Liver (tissue), 9 donors: Measurements from ENCODE around the gene HARS1. TPM values are rescaled to one million over a fixed set of nuclear protein-coding genes. Genes with fewer than 3 reads are reported as not detected.
A peak's percentile ranks its signal among the peaks of the same experiment; 100 is the strongest.

Source experiments
- DNase-seq: peaks from one replicate; pipeline ENCODE4 v3.0.0-alpha.2; 2017; ENCODE audit warnings: low spot score
- H3K27ac ChIP-seq, 2 donors: one replicate each; pipeline ENCODE4 v1.7.0; 2013; ENCODE audit warnings: inconsistent platforms in 2 of 2, low read length in 2 of 2, control low read depth in 1 of 2, low read depth in 1 of 2, mild to moderate bottlenecking in 1 of 2
- H3K27me3 ChIP-seq, 4 donors: one replicate each; pipeline versions ENCODE4 v1.6.1 to v1.7.0; 2013; ENCODE audit warnings: low read length in 3 of 4, inconsistent platforms in 1 of 4, mild to moderate bottlenecking in 1 of 4, moderate library complexity in 1 of 4; ENCODE audit not compliant: control insufficient read depth in 4 of 4, insufficient read depth in 4 of 4
- H3K36me3 ChIP-seq, 4 donors: one replicate each; pipeline versions ENCODE4 v1.6.1 to v1.7.0; 2013; ENCODE audit warnings: low read length in 3 of 4, mild to moderate bottlenecking in 3 of 4, low read depth in 1 of 4, moderate library complexity in 1 of 4; ENCODE audit not compliant: control insufficient read depth in 4 of 4, insufficient read depth in 3 of 4
- H3K4me1 ChIP-seq, 4 donors: one replicate each; pipeline versions ENCODE4 v1.6.1 to v1.7.0; 2013; ENCODE audit warnings: low read length in 3 of 4, mild to moderate bottlenecking in 3 of 4, moderate library complexity in 1 of 4; ENCODE audit not compliant: control insufficient read depth in 4 of 4, insufficient read depth in 4 of 4
- H3K4me3 ChIP-seq, 3 donors: one replicate each; pipeline versions ENCODE4 v1.6.1 to v1.7.0; 2013; ENCODE audit warnings: low read length in 3 of 3, control low read depth in 1 of 3, low read depth in 1 of 3, mild to moderate bottlenecking in 1 of 3
- H3K9ac ChIP-seq, 2 donors: one replicate each; pipeline ENCODE4 v1.7.0; 2013; ENCODE audit warnings: low read length in 2 of 2, mild to moderate bottlenecking in 2 of 2, moderate library complexity in 2 of 2, control low read depth in 1 of 2, low read depth in 1 of 2
- H3K9me3 ChIP-seq, 4 donors: one replicate each; pipeline versions ENCODE4 v1.6.1 to v1.7.0; 2013; ENCODE audit warnings: low read length in 3 of 4; ENCODE audit not compliant: control insufficient read depth in 4 of 4
- EGR1 ChIP-seq, 2 donors: IDR thresholded peaks; 2 replicates each; pipeline ENCODE4 v1.6.1; 2016 to 2018; ENCODE audit warnings: antibody characterized with exemption in 2 of 2, low read depth in 2 of 2
- FOXA1 ChIP-seq: IDR thresholded peaks from 2 replicates; pipeline ENCODE4 v1.6.1; 2016; ENCODE audit warnings: antibody characterized with exemption
- FOXA2 ChIP-seq: IDR thresholded peaks from 2 replicates; pipeline ENCODE4 v1.6.1; 2016; ENCODE audit warnings: antibody characterized with exemption
- GABPA ChIP-seq, 2 donors: IDR thresholded peaks in 1 of 2; conservative IDR thresholded peaks in 1 of 2; 2 replicates each; pipeline ENCODE4 v1.6.1; 2016; ENCODE audit warnings: antibody characterized with exemption in 2 of 2, mild to moderate bottlenecking in 1 of 2, moderate library complexity in 1 of 2
- HNF4A ChIP-seq, 2 donors: conservative IDR thresholded peaks; 2 replicates each; pipeline ENCODE4 v1.6.1; 2016; ENCODE audit warnings: antibody characterized with exemption in 2 of 2, mild to moderate bottlenecking in 2 of 2
- HNF4G ChIP-seq: IDR thresholded peaks from 2 replicates; pipeline ENCODE4 v1.6.1; 2016; ENCODE audit warnings: antibody characterized with exemption
- JUND ChIP-seq, 2 donors: IDR thresholded peaks; 2 replicates each; pipeline ENCODE4 v1.6.1; 2016; ENCODE audit warnings: antibody characterized with exemption in 2 of 2
- NR2F2 ChIP-seq: IDR thresholded peaks from 2 replicates; pipeline ENCODE4 v1.6.1; 2016; ENCODE audit warnings: antibody characterized with exemption
- RAD21 ChIP-seq, 2 donors: IDR thresholded peaks; 2 replicates each; pipeline ENCODE4 v1.6.1; 2016; ENCODE audit warnings: antibody characterized with exemption in 2 of 2, mild to moderate bottlenecking in 2 of 2
- RXRA ChIP-seq, 2 donors: IDR thresholded peaks; 2 replicates each; pipeline ENCODE4 v1.6.1; 2017 to 2018; ENCODE audit warnings: antibody characterized with exemption in 2 of 2, mild to moderate bottlenecking in 1 of 2
- SP1 ChIP-seq: IDR thresholded peaks from 2 replicates; pipeline ENCODE4 v1.6.1; 2018; ENCODE audit warnings: antibody characterized with exemption, mild to moderate bottlenecking
- TAF1 ChIP-seq: conservative IDR thresholded peaks from 2 replicates; pipeline ENCODE4 v1.6.1; 2016; ENCODE audit warnings: antibody characterized with exemption, mild to moderate bottlenecking
- YY1 ChIP-seq: IDR thresholded peaks from 2 replicates; pipeline ENCODE4 v1.6.1; 2016; ENCODE audit warnings: antibody characterized with exemption, mild to moderate bottlenecking
- WGBS: extraction: QIAGEN DNeasy Blood & Tissue Kit; methylation state at CpG from one replicate; pipeline ENCODE4 v1.1.7; 2013; 5-methylcytosine and 5-hydroxymethylcytosine counted together
- polyA plus RNA-seq, 2 donors: library from polyadenylated mRNA; stranded (reverse) in 1 of 2; unstranded in 1 of 2; fragments of 200-250 nt in 1 of 2; fragments of >200 nt in 1 of 2; fragmentation: Nextera tagmentation in 1 of 2; extraction: Ambion mirVana in 1 of 2; gene quantifications; one replicate each; pipeline versions ENCODE4 v1.2.1 to v1.2.3, GENCODE V29; 2013 to 2015
- total RNA-seq, 2 donors: library from RNA; depleted of rRNA; stranded (reverse); fragments of >200 nt; gene quantifications; one replicate each; pipeline ENCODE4 v1.2.3, GENCODE V29; 2014
- TF ChIP-seq, protein P1 (sequence below): IDR thresholded peaks from 2 replicates; pipeline ENCODE4 v1.6.1; 2016; ENCODE audit warnings: antibody characterized with exemption
- TF ChIP-seq, protein P2 (sequence below): fragments of 150-350 bp; IDR thresholded peaks from 2 replicates; pipeline ENCODE4 v1.5.1; 2017; ENCODE audit warnings: improper control_type of control experiment, low read depth, low read length; ENCODE audit not compliant: missing input control
- TF ChIP-seq, protein P3 (sequence below): IDR thresholded peaks from 2 replicates; pipeline ENCODE4 v1.6.1; 2016; ENCODE audit warnings: antibody characterized with exemption
- TF ChIP-seq, protein P4 (sequence below): IDR thresholded peaks from 2 replicates; pipeline ENCODE4 v1.6.1; 2016; ENCODE audit warnings: antibody characterized with exemption, mild to moderate bottlenecking
- TF ChIP-seq, protein P5 (sequence below): IDR thresholded peaks from 2 replicates; pipeline ENCODE4 v1.6.1; 2016; ENCODE audit warnings: antibody characterized with exemption
- donor health status: healthy.
- donor health status: healthy.
- donor health status: healthy.
- donor health status: healthy.
- donor health status: healthy.

The HARS1 gene
- total and polyA plus RNA-seq, 4 donors = 31.2 to 57.1 (median 37.3) TPM

DNA sequence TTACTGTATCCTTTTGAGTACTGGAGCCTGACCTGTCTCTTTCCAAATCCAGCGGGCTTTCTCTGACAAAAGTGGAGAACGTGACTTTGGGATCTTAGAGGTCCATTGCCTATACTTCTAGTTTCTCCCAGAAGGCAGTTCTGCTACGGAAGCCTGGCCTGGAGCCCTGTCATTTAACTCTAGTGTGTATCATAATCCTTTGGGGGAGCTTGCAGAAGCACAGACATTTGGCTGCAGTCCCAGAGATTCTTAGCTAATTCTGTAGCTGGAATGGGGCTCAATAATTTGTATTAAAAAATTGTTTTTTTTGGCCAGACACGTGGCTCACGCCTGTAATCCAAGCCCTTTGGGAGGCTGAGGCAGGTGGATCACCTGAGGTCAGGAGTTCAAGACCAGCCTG lies 3.1 kb upstream of the HARS1 start (continued):
- TF ChIP-seq, protein P1, sequence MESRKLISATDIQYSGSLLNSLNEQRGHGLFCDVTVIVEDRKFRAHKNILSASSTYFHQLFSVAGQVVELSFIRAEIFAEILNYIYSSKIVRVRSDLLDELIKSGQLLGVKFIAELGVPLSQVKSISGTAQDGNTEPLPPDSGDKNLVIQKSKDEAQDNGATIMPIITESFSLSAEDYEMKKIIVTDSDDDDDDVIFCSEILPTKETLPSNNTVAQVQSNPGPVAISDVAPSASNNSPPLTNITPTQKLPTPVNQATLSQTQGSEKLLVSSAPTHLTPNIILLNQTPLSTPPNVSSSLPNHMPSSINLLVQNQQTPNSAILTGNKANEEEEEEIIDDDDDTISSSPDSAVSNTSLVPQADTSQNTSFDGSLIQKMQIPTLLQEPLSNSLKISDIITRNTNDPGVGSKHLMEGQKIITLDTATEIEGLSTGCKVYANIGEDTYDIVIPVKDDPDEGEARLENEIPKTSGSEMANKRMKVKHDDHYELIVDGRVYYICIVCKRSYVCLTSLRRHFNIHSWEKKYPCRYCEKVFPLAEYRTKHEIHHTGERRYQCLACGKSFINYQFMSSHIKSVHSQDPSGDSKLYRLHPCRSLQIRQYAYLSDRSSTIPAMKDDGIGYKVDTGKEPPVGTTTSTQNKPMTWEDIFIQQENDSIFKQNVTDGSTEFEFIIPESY = no peak

DNA sequence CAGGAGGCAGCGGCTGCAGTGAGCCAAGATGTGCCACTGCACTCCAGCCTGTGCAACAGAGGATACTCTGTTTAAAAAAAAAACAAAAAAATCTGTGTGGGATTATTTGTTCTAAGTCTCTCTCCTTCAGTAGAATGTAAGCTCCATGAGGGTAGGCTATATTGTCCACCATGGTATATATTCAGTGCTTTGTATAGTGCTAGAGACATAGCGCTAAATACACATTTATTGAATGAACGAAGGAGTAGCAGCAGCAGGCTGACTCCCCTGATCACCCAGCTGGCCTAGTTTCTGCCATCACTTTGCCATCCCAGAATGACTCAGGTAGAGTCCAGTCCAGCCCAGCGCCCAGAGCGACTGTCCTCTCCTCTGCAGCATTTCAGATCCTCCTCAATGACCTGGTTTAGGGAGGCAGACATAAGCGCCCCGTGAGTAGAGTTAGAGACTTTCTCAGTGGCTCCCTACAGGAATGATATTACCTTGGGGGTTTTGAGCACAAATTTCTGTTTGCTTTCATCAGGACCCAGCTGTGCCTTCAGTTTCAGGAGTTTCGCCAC lies 716 bp downstream of the HARS1 start:
- peaks cover under 1 to 22% (median 18%) of the 10 kb centered on the region in 4 donors for H3K36me3 ChIP-seq

More for the DNA sequence above, 716 bp downstream of the HARS1 start:
- Histone ChIP-seq H3K27me3 (no peaks in the 10 kb centered on the region), H3K9ac (peak overlapping the region; percentile 71 to 74), H3K4me1 (peaks cover 6 to 23% (median 17%) of the 10 kb centered on the region in 4 donors), H3K9me3 (no peaks in the 10 kb centered on the region), H3K4me3 (peak overlapping the region; percentile 80 to 98 (median 83)), H3K27ac (peak overlapping the region; percentile 65 to 71)
- 58% methylated on average over 8 of the region's 8 CpGs for WGBS
- no peak for DNase-seq
- TF ChIP-seq HNF4G = no peak
- TF ChIP-seq, protein P2, sequence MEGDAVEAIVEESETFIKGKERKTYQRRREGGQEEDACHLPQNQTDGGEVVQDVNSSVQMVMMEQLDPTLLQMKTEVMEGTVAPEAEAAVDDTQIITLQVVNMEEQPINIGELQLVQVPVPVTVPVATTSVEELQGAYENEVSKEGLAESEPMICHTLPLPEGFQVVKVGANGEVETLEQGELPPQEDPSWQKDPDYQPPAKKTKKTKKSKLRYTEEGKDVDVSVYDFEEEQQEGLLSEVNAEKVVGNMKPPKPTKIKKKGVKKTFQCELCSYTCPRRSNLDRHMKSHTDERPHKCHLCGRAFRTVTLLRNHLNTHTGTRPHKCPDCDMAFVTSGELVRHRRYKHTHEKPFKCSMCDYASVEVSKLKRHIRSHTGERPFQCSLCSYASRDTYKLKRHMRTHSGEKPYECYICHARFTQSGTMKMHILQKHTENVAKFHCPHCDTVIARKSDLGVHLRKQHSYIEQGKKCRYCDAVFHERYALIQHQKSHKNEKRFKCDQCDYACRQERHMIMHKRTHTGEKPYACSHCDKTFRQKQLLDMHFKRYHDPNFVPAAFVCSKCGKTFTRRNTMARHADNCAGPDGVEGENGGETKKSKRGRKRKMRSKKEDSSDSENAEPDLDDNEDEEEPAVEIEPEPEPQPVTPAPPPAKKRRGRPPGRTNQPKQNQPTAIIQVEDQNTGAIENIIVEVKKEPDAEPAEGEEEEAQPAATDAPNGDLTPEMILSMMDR = no peak
- TF ChIP-seq SP1 = no peak
- no peak for TF ChIP-seq YY1
- no peak for TF ChIP-seq JUND (IDR thresholded peaks at IDR 0.05)
- no peak for TF ChIP-seq GABPA (IDR thresholded peaks at IDR 0.05 in 1 of 2, conservative IDR thresholded peaks at IDR 0.05 in 1 of 2)
- no peak for TF ChIP-seq NR2F2
- no peak for TF ChIP-seq FOXA2
- TF ChIP-seq, protein P3, sequence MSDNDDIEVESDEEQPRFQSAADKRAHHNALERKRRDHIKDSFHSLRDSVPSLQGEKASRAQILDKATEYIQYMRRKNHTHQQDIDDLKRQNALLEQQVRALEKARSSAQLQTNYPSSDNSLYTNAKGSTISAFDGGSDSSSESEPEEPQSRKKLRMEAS = no peak
- TF ChIP-seq TAF1 = no peak
- TF ChIP-seq EGR1 (IDR thresholded peaks at IDR 0.05; ENCODE audit: low read depth in 2 of 2) = no peak
- no peak for TF ChIP-seq HNF4A (conservative IDR thresholded peaks at IDR 0.05)
- TF ChIP-seq FOXA1 = no peak
- TF ChIP-seq, protein P4, sequence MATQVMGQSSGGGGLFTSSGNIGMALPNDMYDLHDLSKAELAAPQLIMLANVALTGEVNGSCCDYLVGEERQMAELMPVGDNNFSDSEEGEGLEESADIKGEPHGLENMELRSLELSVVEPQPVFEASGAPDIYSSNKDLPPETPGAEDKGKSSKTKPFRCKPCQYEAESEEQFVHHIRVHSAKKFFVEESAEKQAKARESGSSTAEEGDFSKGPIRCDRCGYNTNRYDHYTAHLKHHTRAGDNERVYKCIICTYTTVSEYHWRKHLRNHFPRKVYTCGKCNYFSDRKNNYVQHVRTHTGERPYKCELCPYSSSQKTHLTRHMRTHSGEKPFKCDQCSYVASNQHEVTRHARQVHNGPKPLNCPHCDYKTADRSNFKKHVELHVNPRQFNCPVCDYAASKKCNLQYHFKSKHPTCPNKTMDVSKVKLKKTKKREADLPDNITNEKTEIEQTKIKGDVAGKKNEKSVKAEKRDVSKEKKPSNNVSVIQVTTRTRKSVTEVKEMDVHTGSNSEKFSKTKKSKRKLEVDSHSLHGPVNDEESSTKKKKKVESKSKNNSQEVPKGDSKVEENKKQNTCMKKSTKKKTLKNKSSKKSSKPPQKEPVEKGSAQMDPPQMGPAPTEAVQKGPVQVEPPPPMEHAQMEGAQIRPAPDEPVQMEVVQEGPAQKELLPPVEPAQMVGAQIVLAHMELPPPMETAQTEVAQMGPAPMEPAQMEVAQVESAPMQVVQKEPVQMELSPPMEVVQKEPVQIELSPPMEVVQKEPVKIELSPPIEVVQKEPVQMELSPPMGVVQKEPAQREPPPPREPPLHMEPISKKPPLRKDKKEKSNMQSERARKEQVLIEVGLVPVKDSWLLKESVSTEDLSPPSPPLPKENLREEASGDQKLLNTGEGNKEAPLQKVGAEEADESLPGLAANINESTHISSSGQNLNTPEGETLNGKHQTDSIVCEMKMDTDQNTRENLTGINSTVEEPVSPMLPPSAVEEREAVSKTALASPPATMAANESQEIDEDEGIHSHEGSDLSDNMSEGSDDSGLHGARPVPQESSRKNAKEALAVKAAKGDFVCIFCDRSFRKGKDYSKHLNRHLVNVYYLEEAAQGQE = no peak
- TF ChIP-seq, protein P1 = no peak
- TF ChIP-seq, protein P5, sequence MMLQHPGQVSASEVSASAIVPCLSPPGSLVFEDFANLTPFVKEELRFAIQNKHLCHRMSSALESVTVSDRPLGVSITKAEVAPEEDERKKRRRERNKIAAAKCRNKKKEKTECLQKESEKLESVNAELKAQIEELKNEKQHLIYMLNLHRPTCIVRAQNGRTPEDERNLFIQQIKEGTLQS = no peak
- TF ChIP-seq RXRA (IDR thresholded peaks at IDR 0.05) = no peak
- TF ChIP-seq RAD21 (IDR thresholded peaks at IDR 0.05) = no peak
